Measurements from ENCODE around the gene ZDHHC8.

- TF ChIP-seq CTCF (IDR thresholded peaks at IDR 0.05; ENCODE audit: borderline replicate concordance, extremely low read depth, low read length, poor library complexity, severe bottlenecking) (no peak), EZH2 (IDR thresholded peaks at IDR 0.05; ENCODE audit: borderline replicate concordance, low read depth, low read length, severe bottlenecking) (no peak)
Observed at GRCh38 chr22:20130731-20131596, 640 bp upstream of the ZDHHC8 start.
